ENCODE results near the gene ADRA1B. TPM values are rescaled to one million over a fixed set of nuclear protein-coding genes. Genes with fewer than 3 reads are reported as not detected.

The ADRA1B gene
- total RNA-seq, 1 donor from 2014 or later = 0.74 TPM

- TF ChIP-seq POLR2A (IDR thresholded peaks at IDR 0.05) (no peak), POLR2AphosphoS5 (IDR thresholded peaks at IDR 0.05; ENCODE audit: insufficient read depth in 1 of 2, low read depth in 1 of 2) (no peak), CTCF (IDR thresholded peaks at IDR 0.05) (no peak)
- Histone ChIP-seq H3K27ac (no peak overlapping the region), H3K4me1 (no peaks in the 10 kb centered on the region), H3K27me3 (no peaks in the 10 kb centered on the region), H3K36me3 (no peaks in the 10 kb centered on the region), H3K9me3 (no peaks in the 10 kb centered on the region), H3K4me3 (no peak overlapping the region)
- DNase-seq (ENCODE audit: extremely low spot score in 2 of 2) = no peak
- intact Hi-C loops (cut with DNase I) = no loop called here
Observed at GRCh38 chr5:159945359-159945758, 29.1 kb downstream of the ADRA1B start.

DNA sequence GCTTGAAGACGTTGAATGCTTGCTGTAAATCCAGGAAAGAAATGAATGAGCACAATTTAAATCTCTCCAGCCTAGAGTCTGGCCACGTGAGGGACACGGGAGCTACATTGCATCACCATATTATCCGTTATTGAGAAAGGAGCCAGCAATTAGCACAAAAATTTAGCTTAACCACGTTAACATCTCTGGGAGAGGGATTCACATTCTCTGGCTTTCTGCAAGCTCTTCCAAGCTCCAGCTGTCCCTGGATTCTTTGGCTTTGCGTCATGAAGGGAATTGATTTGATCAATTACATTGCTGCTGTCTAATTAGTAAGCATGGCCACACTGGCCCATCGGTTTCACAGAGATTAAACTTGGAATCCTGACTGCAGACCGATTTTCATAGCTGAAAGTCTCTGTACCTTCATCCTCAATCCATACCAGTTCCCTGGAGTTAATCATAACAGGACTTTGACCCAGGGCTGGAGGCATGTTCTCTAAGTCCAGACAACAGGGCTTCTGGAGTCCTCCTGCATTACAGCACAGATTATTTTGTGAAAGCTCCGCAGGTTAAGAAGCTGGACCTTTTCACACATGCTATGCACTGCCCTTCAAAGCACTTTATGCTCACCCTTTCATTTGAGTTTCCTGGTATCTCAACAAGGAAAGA is 31.6 kb downstream of the ADRA1B start:
- intact Hi-C loops (cut with DNase I) = no loop called here

DNA sequence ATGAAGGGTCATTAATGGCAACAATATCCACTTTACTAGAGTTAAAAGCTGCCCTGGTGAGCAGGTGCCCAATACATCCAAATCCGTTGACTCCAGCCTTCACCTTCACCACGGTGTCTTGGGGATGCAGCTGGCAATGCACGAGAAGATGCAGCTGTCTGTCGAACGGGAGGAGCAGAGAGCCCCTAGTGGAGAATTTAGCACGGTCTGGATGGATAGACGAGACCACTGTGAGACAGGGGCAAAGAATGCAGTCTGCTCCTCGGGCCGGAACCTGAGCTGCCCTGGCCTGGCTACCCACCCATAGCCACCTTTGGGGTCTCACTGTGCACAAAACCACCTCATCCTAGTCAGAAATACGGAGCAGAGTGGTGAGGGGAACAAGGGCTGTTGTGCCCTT is 35.1 kb downstream of the ADRA1B start:
- Histone ChIP-seq H3K4me3 (no peak overlapping the region), H3K4me1 (no peaks in the 10 kb centered on the region), H3K9me3 (no peaks in the 10 kb centered on the region), H3K36me3 (no peaks in the 10 kb centered on the region), H3K27ac (no peak overlapping the region), H3K27me3 (no peaks in the 10 kb centered on the region)
- intact Hi-C loops (cut with DNase I) = no loop called here
- TF ChIP-seq POLR2A (IDR thresholded peaks at IDR 0.05) = no peak
- no peak for TF ChIP-seq CTCF (IDR thresholded peaks at IDR 0.05)
- no peak for TF ChIP-seq POLR2AphosphoS5 (IDR thresholded peaks at IDR 0.05; ENCODE audit: insufficient read depth in 1 of 2, low read depth in 1 of 2)
- DNase-seq (ENCODE audit: extremely low spot score in 2 of 2) = no peak

More for the DNA sequence above, 31.6 kb downstream of the ADRA1B start:
- no peak for TF ChIP-seq POLR2AphosphoS5 (IDR thresholded peaks at IDR 0.05; ENCODE audit: insufficient read depth in 1 of 2, low read depth in 1 of 2)
- TF ChIP-seq POLR2A (IDR thresholded peaks at IDR 0.05) = no peak
- no peak for TF ChIP-seq CTCF (IDR thresholded peaks at IDR 0.05)
- Histone ChIP-seq H3K36me3 (no peaks in the 10 kb centered on the region), H3K9me3 (no peaks in the 10 kb centered on the region), H3K4me3 (no peak overlapping the region), H3K27ac (no peak overlapping the region), H3K27me3 (no peaks in the 10 kb centered on the region), H3K4me1 (no peaks in the 10 kb centered on the region)
- no peak for DNase-seq (ENCODE audit: extremely low spot score in 2 of 2)

DNA sequence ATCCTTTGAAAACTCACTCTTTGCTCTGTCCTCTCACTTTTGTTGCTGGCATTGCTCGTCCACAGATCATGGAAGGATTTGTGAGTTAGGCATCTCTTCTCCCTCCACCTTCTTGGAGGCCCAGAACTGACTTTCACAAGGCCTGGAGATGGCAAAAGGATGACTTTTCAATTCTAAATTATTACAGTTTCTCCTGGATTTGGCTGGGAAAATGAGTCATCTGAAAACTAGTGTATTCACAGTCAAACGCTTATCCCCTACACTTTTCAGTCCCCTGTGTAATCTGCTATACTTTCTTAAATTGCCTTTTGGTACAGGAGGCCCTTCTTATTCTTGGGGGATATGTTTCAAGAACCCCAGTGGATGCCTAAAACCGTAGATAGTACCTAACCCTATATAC is 35.6 kb downstream of the ADRA1B start:
- Histone ChIP-seq H3K36me3 (no peaks in the 10 kb centered on the region), H3K9me3 (no peaks in the 10 kb centered on the region), H3K4me3 (no peak overlapping the region), H3K27ac (no peak overlapping the region), H3K4me1 (no peaks in the 10 kb centered on the region), H3K27me3 (no peaks in the 10 kb centered on the region)
- TF ChIP-seq CTCF (IDR thresholded peaks at IDR 0.05) (no peak), POLR2A (IDR thresholded peaks at IDR 0.05) (no peak), POLR2AphosphoS5 (IDR thresholded peaks at IDR 0.05; ENCODE audit: insufficient read depth in 1 of 2, low read depth in 1 of 2) (no peak)
- intact Hi-C loops (cut with DNase I) = no loop called here
- no peak for DNase-seq (ENCODE audit: extremely low spot score in 2 of 2)

- no peak for DNase-seq (ENCODE audit: extremely low spot score in 2 of 2)
- Histone ChIP-seq H3K36me3 (no peaks in the 10 kb centered on the region), H3K27ac (no peak overlapping the region), H3K4me3 (no peak overlapping the region), H3K9me3 (no peaks in the 10 kb centered on the region), H3K4me1 (no peaks in the 10 kb centered on the region), H3K27me3 (no peaks in the 10 kb centered on the region)
- no peak for TF ChIP-seq POLR2AphosphoS5 (IDR thresholded peaks at IDR 0.05; ENCODE audit: insufficient read depth in 1 of 2, low read depth in 1 of 2)
- no peak for TF ChIP-seq CTCF (IDR thresholded peaks at IDR 0.05)
- no peak for TF ChIP-seq POLR2A (IDR thresholded peaks at IDR 0.05)
- intact Hi-C loops (cut with DNase I) = no loop called here
Observed at GRCh38 chr5:159953609-159954008, 37.3 kb downstream of the ADRA1B start.

Data from vagina (tissue), 2 donors.